Stimulated activated CD8-positive, alpha-beta memory T cell treated with anti-CD3 and anti-CD28 coated beads, Interleukin-15, amount 100 ng/mL, for 48 hours (primary cell): ENCODE results near the gene MUC5B.

Experiments
- DNase-seq, 2 donors: peaks; one replicate each; pipeline ENCODE4 v3.0.0-alpha.2; 2020; ENCODE audit warnings: low read depth in 2 of 2

Gene MUC5B

DNA sequence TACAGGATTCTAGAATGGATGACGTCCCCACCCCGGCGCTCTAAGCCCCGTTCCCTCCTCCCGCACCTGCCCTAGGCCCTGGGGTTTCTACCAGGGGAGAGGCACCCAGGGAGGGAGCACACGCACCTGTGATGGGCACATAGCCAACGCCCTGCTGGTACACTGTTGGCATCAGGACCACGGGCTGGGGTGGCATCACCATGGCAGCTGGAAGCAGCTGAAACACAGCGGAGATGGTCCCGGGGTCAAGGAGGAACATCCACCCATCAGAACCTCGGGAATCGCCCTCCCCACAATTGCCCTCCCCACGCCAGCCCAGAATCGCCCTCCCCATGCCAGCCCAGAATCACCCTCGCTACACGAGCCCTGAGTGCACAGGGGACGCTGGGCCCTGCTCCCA lies 63.0 kb downstream of the MUC5B start:
- DNase-seq, result no peak

GRCh38 chr11:1287928-1288327 lies 65.1 kb downstream of the MUC5B start:
- no peak for DNase-seq

GRCh38 chr11:1288426-1289151 lies 65.7 kb downstream of the MUC5B start:
- DNase-seq, result no peak

GRCh38 chr11:1289211-1289935 lies 66.5 kb downstream of the MUC5B start:
- DNase-seq, result no peak

GRCh38 chr11:1290052-1291040 lies 67.5 kb downstream of the MUC5B start:
- no peak for DNase-seq

DNA sequence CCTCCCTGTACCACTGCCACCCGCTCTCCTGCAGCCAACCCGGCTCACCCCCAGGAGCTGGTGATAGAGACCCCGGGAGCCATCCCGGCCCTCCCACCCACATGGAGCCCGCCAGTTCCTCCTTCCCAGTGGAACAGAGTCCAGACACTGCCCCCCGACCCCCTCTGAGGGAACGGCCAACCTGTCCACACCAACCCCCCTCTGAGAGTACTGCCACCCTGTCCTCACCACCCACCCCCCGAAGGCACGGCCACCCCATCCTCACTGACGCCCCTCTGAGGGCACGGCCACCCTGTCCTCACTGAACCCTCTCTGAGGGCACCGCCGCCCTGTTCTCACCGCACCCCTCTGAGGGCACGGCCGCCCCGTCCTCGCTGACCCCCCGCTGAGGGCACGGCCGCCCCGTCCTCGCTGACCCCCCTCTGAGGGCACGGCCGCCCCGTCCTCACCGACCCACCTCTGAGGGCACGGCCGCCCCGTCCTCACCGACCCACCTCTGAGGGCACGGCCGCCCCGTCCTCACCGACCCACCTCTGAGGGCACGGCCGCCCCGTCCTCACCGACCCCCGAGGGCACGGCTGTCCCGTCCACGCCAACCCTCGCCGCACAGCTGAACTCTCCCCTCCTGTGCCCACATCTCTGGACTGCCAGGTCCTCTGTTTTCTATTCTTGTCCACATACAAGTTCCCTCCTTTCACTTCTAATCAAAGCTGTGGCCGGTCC lies 68.6 kb downstream of the MUC5B start:
- DNase-seq, result no peak

DNA sequence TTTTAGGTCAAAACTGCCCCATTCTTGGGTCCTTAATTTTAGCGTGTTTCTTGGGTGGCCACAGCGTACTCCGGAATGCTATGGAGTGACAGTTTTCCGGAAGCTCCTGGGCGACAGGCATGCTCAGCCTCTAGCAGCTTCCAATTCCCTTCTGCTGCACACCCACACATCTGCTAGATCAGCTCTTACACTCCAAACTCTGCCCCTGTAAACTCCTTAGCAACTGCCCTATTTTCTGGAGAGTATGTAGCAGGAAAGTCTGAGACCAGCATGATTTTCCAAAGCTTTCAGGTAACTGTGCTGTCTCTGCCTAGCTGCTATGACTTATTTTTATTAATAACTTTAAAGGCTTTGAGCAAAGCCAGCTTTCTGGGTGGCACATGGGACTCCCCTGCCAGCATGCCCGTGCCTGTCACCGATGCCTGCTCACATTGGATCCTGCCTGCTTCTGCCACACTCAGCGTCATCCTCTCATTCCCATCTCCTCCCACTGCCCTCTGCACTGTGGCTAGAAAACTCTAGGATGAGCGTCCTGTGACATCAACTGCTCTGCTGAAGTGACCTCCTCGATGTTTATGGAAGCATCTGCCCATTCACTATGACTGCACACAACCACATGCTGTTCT lies 69.3 kb downstream of the MUC5B start:
- DNase-seq, result no peak

DNA sequence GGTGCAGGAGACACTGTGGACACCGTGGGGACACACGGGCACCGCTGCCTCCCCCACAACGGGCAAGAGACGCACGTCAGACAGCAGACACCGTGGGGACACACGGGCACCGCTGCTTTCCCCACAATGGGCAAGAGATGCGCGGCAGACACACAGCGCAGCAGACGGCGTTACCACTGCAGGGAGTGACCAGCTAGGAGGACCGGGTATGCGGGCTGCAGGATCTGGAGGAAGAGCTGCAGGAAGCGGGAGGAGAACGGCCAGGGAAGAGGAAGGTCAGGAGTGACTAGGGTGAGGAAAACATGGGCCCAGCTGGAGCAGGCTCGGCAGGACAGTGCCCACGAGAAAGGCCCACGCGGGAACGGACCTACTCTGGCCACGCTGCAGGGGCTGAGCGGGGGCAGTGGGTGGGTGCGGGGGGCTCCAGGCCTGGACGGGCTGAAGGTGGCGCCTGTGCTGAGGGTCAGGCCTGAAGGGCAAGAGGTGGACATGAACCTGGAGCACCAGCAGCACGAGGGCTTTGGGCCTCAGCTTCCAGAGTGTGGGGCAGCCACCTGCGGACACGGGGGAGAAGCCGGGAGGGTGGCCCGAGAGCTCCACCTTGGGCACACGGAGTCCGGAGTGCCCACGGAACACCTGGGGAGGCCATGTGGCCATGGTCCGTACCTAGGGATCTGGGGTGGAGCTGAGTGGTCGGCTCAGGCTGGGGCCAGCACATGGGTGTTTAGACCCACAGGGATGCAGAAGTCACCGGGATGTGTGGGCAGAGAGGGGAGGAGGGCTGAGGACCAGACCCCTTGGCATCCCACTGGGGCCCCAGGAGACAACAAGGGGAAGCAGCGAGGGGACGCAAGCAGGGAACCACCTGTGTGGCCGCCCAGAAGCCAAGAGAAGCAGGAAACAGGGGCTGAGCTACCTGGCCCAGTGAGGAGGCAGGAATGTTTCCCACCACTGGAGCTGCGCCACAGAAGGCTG lies 70.1 kb downstream of the MUC5B start:
- no peak for DNase-seq

GRCh38 chr11:1293619-1294015 lies 70.8 kb downstream of the MUC5B start:
- no peak for DNase-seq

GRCh38 chr11:1295086-1295485 lies 72.2 kb downstream of the MUC5B start:
- DNase-seq, result no peak

- DNase-seq, result no peak
Measured at GRCh38 chr11:1295591-1295990, 72.7 kb downstream of the MUC5B start.

DNA sequence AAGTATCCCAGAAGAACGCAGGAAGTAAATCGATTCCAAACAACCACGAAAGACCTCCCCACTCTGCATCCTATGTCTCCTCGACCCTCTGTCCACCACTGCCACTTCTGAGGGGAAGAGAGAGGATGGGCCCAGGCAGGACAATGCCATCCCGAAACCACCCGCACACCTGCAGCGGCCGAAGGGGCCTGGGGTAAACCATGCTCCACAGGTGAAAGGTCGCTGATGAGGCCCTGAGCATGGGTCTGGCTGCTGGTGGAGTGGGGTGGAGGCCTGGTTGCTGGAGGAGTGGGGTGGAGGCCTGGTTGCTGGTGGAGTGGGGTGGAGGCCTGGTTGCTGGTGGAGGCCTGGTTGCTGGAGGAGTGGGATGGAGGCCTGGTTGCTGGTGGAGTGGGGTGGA lies 73.4 kb downstream of the MUC5B start:
- DNase-seq, result no peak

DNA sequence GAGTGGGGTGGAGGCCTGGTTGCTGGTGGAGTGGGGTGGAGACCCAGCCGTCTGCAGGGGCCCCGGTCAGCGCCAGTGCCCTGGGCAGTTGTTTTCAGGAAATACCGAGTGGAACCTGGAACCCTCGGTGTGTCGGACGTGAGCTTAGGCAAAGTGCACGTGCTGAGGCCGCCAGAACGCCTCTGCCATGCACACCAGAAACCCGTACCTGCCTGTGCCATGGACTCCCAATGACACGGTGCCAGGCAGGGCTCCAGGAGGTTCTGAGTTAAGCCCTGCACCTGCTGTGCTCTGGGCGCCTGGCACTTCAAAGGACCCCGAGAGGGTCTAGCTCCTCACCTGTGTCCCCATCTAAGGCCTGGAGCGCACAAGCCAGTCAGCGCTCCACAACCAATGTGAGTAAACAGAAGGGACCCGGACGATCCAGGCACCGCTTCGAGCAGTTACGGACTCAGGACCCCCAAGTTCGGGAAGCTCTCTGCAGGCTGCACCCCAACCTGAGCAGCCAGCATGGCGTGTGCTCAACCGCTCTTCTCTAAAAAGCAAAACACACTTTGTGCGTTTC lies 74.2 kb downstream of the MUC5B start:
- no peak for DNase-seq

- DNase-seq, result no peak
Measured at GRCh38 chr11:1297576-1298473, 75.0 kb downstream of the MUC5B start.

GRCh38 chr11:1298695-1299492 lies 76.0 kb downstream of the MUC5B start:
- DNase-seq, result no peak

DNA sequence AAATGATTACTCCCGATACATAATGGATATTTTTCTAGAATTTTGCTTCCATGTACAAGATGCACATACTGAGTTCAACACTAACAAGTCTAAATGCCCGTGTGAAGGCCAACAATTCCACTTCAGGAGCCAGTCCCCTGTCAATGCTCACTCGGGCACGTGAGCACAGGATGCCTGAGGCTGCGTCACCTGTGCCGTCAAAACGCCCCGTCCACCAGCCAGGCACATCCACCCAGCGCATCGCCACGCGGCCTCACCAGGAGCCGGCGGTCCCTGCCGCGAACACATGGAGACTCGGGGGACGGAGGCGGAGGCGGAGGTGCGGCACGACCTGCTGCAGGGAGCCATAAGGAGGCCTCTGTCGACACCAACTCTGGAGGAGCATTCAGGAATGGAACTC lies 76.8 kb downstream of the MUC5B start:
- DNase-seq, result no peak

GRCh38 chr11:1300121-1300520 lies 77.3 kb downstream of the MUC5B start:
- no peak for DNase-seq
